GM23338 (cell line): ENCODE data around the gene SYCP2.

Experiments used
- CREB1 ChIP-seq: fragments of 250-450 bp; sonication (Bioruptor Pico); IDR thresholded peaks from 2 replicates; pipeline ENCODE4 v1.5.0; 2020; ENCODE audit warnings: low read depth, mild to moderate bottlenecking, moderate library complexity
- EZH2 ChIP-seq: fragments of 200-600 bp; sonication (generic); IDR thresholded peaks from one replicate; pipeline ENCODE4 v1.8.0; 2017; ENCODE audit warnings: antibody characterized with exemption, mild to moderate bottlenecking, low read depth; ENCODE audit not compliant: unreplicated experiment
- EZH2phosphoT487 ChIP-seq: fragments of 200-600 bp; sonication (generic); IDR thresholded peaks from one replicate; pipeline ENCODE4 v1.8.1; 2018; ENCODE audit warnings: antibody characterized with exemption; ENCODE audit not compliant: unreplicated experiment
- JUNB ChIP-seq: IDR thresholded peaks from one replicate; pipeline ENCODE4 v1.6.1; 2016; ENCODE audit warnings: antibody characterized with exemption; ENCODE audit not compliant: unreplicated experiment
- NANOG ChIP-seq: IDR thresholded peaks from 2 replicates; pipeline ENCODE4 v1.6.1; 2016; ENCODE audit warnings: antibody characterized with exemption, borderline replicate concordance
- POLR2AphosphoS5 ChIP-seq: IDR thresholded peaks from 2 replicates; pipeline ENCODE4 v1.6.1; 2016; ENCODE audit warnings: antibody characterized with exemption, low read depth
- STAT1 ChIP-seq: IDR thresholded peaks from one replicate; pipeline ENCODE4 v1.6.1; 2016; ENCODE audit warnings: antibody characterized with exemption; ENCODE audit not compliant: unreplicated experiment
- ZNF331 ChIP-seq: fragments of 250-450 bp; sonication (Bioruptor Pico); IDR thresholded peaks from 2 replicates; pipeline ENCODE4 v1.5.0; 2020; ENCODE audit warnings: low read depth, mild to moderate bottlenecking, moderate library complexity
- TF ChIP-seq, protein P1 (sequence below), 2 experiments: fragments of 200-600 bp in 1 of 2; sonication (generic) in 1 of 2; conservative IDR thresholded peaks; 2 replicates each; pipeline versions ENCODE4 v1.5.1 to v1.6.1; 2016 to 2017; ENCODE audit warnings: antibody characterized with exemption in 2 of 2, low read depth in 2 of 2, mild to moderate bottlenecking in 2 of 2, moderate library complexity in 1 of 2
- TF ChIP-seq, protein P2 (sequence below): IDR thresholded peaks from one replicate; pipeline ENCODE4 v1.6.1; 2018; ENCODE audit warnings: antibody characterized with exemption; ENCODE audit not compliant: unreplicated experiment
- TF ChIP-seq, protein P3 (sequence below): IDR thresholded peaks from 2 replicates; pipeline ENCODE4 v1.6.1; 2016; ENCODE audit warnings: antibody characterized with exemption

DNA sequence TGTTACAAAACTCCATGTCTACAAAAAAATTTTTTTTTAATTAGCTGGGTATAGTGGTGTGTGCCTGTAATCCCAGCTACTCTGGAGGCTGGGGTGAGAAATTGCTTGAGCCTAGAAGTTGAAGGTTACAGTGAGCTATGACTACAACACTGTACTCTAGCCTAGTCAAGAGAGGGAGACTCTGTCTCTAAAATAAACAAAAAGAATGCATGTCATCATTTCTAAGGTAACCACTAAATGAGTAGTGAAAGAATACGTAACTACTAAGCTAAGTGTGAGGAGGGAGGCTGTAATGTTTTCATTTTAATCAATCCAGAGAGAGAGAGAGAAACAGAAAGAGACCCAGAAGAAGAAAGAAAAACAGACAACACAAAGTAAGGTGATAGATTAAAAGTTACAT, 9.9 kb downstream of the SYCP2 start:
- TF ChIP-seq STAT1 = no peak
- TF ChIP-seq, protein P1, sequence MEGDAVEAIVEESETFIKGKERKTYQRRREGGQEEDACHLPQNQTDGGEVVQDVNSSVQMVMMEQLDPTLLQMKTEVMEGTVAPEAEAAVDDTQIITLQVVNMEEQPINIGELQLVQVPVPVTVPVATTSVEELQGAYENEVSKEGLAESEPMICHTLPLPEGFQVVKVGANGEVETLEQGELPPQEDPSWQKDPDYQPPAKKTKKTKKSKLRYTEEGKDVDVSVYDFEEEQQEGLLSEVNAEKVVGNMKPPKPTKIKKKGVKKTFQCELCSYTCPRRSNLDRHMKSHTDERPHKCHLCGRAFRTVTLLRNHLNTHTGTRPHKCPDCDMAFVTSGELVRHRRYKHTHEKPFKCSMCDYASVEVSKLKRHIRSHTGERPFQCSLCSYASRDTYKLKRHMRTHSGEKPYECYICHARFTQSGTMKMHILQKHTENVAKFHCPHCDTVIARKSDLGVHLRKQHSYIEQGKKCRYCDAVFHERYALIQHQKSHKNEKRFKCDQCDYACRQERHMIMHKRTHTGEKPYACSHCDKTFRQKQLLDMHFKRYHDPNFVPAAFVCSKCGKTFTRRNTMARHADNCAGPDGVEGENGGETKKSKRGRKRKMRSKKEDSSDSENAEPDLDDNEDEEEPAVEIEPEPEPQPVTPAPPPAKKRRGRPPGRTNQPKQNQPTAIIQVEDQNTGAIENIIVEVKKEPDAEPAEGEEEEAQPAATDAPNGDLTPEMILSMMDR (conservative IDR thresholded peaks at IDR 0.05; ENCODE audit: low read depth in 2 of 2) = no peak
- TF ChIP-seq EZH2phosphoT487 = no peak
- no peak for TF ChIP-seq POLR2AphosphoS5
- TF ChIP-seq, protein P2, sequence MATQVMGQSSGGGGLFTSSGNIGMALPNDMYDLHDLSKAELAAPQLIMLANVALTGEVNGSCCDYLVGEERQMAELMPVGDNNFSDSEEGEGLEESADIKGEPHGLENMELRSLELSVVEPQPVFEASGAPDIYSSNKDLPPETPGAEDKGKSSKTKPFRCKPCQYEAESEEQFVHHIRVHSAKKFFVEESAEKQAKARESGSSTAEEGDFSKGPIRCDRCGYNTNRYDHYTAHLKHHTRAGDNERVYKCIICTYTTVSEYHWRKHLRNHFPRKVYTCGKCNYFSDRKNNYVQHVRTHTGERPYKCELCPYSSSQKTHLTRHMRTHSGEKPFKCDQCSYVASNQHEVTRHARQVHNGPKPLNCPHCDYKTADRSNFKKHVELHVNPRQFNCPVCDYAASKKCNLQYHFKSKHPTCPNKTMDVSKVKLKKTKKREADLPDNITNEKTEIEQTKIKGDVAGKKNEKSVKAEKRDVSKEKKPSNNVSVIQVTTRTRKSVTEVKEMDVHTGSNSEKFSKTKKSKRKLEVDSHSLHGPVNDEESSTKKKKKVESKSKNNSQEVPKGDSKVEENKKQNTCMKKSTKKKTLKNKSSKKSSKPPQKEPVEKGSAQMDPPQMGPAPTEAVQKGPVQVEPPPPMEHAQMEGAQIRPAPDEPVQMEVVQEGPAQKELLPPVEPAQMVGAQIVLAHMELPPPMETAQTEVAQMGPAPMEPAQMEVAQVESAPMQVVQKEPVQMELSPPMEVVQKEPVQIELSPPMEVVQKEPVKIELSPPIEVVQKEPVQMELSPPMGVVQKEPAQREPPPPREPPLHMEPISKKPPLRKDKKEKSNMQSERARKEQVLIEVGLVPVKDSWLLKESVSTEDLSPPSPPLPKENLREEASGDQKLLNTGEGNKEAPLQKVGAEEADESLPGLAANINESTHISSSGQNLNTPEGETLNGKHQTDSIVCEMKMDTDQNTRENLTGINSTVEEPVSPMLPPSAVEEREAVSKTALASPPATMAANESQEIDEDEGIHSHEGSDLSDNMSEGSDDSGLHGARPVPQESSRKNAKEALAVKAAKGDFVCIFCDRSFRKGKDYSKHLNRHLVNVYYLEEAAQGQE = no peak
- no peak for TF ChIP-seq EZH2
- no peak for TF ChIP-seq CREB1 (CRISPR knock-in tag)
- TF ChIP-seq, protein P3, sequence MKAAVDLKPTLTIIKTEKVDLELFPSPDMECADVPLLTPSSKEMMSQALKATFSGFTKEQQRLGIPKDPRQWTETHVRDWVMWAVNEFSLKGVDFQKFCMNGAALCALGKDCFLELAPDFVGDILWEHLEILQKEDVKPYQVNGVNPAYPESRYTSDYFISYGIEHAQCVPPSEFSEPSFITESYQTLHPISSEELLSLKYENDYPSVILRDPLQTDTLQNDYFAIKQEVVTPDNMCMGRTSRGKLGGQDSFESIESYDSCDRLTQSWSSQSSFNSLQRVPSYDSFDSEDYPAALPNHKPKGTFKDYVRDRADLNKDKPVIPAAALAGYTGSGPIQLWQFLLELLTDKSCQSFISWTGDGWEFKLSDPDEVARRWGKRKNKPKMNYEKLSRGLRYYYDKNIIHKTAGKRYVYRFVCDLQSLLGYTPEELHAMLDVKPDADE = no peak
- no peak for TF ChIP-seq ZNF331 (CRISPR knock-in tag)
- no peak for TF ChIP-seq JUNB
- TF ChIP-seq NANOG = no peak
